NOMO-1 (cell line): ENCODE measurements around the gene CAPN14.
A peak's percentile ranks its signal among the peaks of the same experiment; 100 is the strongest.
"Not testable (repeated sequence)": the region's sequence is repeated elsewhere in the genome, so short reads cannot be mapped to it uniquely, and the experiment has no call there.

Source experiments
- DNase-seq, 2 experiments: peaks; one replicate each; lab custom pipeline; 2025; ENCODE audit not compliant: unreplicated experiment in 2 of 2; lab: John Stamatoyannopoulos, UW

The CAPN14 gene

GRCh38 chr2:31200972-31201371, 16.3 kb downstream of the CAPN14 start:
- no peak for DNase-seq

DNA sequence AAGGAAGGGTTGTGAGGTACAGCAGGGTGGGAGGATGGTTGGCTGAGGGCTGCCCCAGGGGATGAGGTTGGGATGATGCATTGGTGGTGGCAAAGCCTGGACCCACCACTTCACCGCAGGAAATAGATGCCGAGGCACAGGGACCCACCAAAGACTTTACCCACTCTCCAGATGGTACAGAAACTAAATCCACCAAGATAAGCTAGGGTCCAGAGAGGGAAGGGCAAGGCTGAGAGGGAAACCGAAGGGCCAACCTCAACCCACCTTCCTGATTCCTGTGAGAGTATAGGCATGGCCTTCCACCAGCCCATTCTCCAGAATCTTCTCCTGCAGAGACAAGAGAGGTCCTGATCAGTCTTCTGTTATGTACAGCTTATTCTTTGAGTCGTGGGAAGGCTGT, 18.1 kb downstream of the CAPN14 start:
- no peak for DNase-seq

DNA sequence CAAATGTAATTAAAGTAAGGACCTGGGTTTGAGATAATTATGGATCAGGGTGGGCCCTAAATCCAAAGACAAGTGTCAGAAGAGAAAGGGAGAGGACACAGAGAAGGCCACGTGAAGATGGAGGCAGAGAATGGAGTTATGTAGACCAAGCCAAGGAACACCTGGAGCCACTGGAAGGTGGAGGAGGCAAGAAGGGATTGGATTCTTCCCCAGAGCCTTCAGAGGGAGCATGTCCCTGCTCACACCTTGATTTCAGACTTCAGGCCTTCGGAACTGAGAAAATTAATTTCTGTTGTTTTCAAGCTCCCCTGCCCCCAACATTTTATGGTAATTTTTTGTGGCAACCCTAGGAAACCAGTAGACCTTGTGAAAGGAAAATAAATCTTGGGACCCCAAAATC, 19.6 kb downstream of the CAPN14 start:
- no peak for DNase-seq

DNA sequence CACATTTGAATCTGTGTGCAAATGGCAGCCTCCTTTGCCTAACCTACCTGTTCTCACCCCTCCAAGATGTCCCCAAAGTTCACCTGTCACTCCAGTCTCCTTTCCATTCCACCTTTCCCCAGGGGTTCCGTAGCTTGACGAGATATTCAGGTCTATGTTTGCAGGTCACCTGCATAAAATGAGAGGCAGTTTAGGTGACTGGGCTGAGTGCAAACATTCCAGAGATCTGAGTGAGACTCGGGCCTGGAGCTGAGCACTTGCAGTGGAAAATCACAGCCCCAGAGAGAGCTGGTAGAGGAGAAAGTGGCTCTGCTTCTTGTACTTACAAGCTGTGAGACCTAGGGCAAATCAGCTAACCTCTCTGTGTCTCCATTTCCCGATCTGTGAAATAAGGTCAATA, 20.1 kb downstream of the CAPN14 start:
- no peak for DNase-seq

GRCh38 chr2:31196622-31197021, 20.7 kb downstream of the CAPN14 start:
- DNase-seq = no peak

GRCh38 chr2:31193806-31194205, 23.5 kb downstream of the CAPN14 start:
- no peak for DNase-seq

- no peak for DNase-seq
Observed at GRCh38 chr2:31192851-31193392, 24.4 kb downstream of the CAPN14 start.

DNA sequence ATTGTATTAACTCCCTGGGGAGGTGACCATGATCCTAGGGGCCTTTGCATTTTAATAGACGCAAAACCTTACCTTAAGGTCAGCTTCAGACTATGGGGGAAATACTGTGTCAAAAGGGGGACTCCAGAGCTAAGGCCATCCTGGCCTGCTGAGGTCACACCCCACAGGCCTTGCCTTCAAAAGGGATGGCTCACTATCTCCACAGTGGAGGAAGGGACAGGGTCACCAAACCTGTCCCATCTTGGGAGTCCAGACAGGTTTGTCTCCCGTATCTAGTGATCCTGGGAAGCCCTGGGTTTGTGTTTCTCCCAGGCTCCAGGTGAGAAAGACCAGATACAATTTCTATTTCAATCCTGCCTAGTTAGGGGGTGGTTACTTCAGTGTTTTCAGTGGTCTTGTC, 24.9 kb downstream of the CAPN14 start:
- no peak for DNase-seq

DNA sequence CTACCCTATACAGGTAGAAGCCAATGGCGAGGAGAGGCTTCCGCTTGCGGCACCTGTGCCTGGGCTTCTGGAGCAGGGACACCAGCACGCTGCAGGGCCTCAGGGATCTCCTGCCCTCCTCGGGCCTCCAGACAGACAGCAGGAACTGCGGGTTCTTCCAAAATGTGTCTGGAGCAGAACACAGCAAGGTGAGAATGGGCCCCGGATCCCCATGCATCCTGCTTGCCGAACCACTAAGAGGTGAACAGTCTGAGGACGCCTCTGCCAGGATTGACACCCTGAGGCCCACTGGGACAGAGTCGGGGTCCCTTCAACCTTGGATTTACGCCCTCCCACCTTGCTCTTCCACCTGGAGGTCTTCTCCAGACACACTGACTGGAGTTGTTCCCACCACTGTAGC, 25.4 kb downstream of the CAPN14 start:
- DNase-seq = no peak

DNA sequence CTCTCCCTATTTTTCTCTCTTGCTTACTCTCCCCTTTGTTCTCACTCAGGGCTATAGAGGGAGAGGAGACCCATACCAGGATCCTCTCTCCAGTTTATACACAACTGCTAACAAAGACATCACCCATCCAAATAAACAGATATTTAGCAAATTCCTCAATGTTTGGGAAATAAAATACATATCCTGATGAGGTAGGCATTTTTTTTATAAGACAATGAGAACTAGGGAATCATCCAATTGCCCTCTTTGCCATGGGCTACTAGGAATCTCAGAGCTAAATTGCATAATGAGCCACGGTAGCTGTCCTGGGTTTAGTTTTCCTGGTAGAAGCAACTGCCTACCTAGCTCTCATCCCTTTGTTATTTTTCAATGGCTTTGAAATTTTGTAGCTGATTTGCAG, 27.1 kb downstream of the CAPN14 start:
- no peak for DNase-seq

DNA sequence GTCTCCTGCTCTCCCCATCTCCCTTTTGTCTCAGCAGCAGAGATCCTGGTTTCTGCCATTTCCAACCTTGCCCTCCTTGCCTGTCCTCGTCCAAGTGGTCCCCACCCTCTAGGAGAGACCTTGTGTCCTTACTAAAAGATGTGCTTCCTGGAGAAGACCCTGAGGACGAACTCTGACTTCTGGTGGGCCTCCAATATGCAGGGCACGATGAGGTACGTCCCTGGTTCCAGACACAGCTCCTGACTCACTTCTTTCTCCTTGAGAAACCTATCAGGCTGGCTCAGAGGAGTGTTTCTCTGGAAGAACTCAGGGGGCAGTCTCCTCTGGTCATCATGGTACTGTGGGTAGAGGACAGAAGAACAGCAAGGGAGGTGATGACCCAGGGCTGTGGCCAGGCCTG, 28.2 kb downstream of the CAPN14 start:
- no peak for DNase-seq

GRCh38 chr2:31188131-31188530, 29.2 kb downstream of the CAPN14 start:
- DNase-seq = no peak

DNA sequence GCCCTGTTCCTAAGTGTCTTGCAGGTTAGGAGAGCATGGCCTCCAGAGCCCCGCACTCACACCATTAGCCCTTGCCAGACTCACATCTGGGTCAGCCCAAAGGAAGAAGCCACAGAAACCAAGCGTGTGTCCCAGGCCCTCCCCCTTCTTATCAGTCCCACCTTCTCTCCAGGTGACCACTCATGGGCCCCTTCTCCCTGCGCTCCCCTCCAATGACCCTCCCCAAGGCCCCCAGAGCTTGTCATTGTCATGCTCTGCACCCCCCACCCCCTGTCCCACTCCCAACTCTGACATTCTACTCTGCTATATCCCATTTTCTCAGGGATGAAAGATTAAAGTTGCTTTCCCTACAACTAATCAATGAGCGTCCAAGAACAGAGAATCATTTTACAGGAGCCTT, 30.1 kb downstream of the CAPN14 start:
- no peak for DNase-seq

DNA sequence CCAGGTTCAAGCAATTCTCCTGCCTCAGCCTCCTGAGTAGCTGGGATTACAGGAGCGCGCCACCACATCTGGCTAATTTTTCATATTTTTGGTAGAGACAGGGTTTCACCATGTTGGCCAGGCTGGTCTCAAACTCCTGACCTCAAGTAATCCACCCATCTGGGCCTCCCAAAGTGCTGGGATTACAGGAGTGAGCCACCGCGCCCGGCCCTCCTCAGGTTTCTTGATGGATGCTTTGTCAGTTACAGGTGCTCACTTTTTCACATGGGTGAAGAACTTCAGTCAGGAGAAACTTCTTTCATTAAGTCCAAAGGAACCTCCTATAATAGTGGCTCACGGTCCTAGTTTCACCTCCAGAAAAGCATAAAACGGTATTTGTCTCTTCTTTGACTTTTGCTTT, 33.3 kb downstream of the CAPN14 start:
- not testable (repeated sequence) for DNase-seq

DNA sequence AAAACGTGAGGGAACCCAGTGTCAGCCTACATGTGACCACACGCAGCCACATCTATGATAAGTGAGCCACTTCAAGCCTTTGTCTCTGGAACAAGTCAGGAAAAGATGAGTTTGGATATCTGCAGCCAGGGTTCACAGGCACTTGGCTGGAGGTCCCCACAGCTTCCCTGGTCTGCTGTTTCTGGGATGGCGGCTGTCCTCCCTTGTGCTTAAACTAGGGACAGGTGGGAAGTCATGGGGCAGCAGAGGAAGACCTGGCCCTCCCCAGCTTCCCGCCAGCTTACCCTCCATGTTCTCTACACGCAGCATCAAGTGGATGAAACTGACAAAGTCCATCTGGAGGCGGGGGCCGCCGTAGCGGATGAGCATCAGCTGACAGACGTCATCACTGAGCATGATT, 40.6 kb downstream of the CAPN14 start:
- DNase-seq = no peak

GRCh38 chr2:31171142-31171541, 46.2 kb downstream of the CAPN14 start:
- no peak for DNase-seq

DNA sequence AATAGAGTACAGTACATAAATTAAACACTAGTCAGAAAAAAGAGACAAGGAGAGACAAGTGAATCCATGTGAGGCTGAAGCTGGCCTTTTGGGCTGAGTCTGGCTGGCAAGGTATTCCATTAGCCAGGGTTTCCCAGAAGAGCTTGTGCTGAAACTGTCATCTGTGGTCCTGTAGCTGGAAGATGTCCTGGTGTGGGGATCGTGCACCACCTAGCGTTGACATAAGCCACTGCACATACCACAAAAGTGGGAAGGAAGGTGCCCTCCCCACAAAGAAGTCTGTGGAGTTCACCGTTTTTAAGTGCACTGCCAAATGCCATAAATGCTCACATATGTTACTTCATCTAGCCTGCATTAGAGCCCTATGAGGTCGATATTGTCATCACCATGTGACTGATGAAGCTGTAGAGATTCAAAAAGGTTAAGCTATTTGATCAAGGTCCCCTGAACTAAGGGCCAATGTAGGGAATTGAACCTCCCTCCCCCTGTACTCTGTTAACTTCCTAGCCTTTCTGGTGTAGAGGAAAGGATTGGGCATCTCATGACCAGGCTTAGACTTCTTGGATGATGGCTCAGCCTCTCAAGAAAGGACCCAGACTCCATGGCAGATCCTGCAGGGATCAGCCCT, 47.1 kb downstream of the CAPN14 start:
- peak in 1 of 2 experiments; percentile 42 for DNase-seq

- no peak for DNase-seq
Observed at GRCh38 chr2:31168291-31168690, 49.0 kb downstream of the CAPN14 start.

DNA sequence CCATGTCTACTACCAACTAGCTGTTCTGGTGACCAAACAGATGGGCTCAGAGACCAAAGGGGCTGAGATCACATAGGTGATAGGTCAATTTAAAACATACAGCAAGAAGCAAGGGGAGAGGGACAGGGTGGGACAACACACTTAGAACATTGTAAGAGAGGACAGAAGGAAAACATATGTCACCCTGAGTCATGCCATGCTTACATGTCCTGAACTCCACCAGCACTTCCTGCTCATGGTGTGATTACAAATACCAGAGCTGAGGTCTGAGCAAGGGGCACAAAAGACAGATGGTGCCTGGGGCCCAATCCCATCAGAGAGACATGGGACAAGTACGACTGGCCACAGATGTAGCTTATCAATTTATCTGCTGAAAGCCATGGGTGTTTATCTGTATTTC, 50.4 kb downstream of the CAPN14 start:
- no peak for DNase-seq

DNA sequence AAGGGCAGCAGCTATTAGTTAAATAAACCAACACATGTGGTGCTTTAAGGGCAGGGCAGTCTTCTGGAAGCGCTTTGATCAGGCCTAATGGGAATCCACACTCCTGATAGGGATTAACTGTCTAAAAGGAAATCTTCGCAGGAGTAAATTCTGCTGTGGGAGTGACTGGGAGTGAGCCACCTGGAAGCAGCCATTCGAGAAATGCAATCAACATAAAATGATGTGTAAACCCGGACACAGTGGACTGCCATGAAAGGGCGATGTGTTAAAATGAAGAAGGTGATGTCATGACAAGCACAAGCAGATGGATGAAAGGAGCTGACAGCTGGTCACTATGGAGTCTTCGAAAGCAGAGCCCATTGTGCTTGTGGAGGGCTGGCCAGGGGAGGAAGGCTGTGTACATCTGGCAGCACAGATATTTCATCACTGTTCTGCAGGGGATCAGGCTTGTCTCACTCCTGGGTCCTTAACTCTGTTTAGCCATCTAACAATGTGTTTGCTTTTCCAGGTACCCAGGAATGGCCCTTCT, 54.2 kb downstream of the CAPN14 start:
- no peak for DNase-seq

DNA sequence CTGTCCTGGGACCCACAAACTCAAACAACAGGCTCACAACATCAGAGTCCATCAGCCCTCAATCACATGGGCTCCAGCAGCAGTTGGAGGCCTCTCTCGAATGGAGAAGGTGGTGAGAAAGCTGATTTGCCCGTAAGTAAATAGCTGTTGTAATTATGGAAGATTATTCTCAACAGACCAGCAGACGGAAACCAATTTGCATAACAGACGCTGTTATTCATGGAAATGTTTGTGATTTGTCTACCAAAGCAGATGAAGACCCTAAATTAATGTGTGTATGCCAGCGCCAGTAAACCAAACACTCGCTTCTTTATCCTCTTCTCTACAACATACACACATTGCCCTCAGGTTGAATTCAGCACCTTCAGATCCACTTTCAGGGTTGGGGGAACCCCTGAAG, 55.7 kb downstream of the CAPN14 start:
- no peak for DNase-seq

- no peak for DNase-seq
Observed at GRCh38 chr2:31151501-31151900, 65.8 kb downstream of the CAPN14 start.
